HepG2 (cell line): ENCODE data around the gene NGEF. TPM values are rescaled to one million over a fixed set of nuclear protein-coding genes. Genes with fewer than 3 reads are reported as not detected.

ENCODE experiments used
- ATAC-seq: fragments of 200-7000 bp; cut with Tn5 transposase; 3 replicates; pipeline ENCODE4 v1.9.1; 2020; ENCODE audit warnings: mild to moderate bottlenecking, moderate library complexity
- BruUV-seq: library from RNA; stranded (reverse); fragments of 400-500 nt; replicated peaks from 2 replicates; lab custom pipeline; 2021; lab: Mats Ljungman, UMichigan
- CTCF ChIA-PET: fragments of 300-600 bp; formaldehyde crosslinking; extraction: SDS; loops from one replicate; lab custom pipeline; 2021; ENCODE audit warnings: low total read pairs, inconsistent platforms, low intra/inter-chr PET ratio; lab: Yijun Ruan, JAX
- POLR2A ChIA-PET: fragments of 350-600 bp; sonication (Branson Sonifier 250); formaldehyde crosslinking; loops from one replicate; lab custom pipeline; 2020; ENCODE audit warnings: antibody characterized with exemption, inconsistent platforms; lab: Yijun Ruan, JAX
- DNase-seq: peaks from one replicate; pipeline ENCODE4 v3.0.0-alpha.2; 2015; ENCODE audit warnings: low spot score
- FAIRE-seq: peaks from 3 replicates; lab custom pipeline; 2011; peaks lifted over from hg19 to GRCh38; lab: Jason Lieb, UNC
- H2AFZ ChIP-seq: one replicate; pipeline ENCODE4 v1.6.1; 2011; ENCODE audit warnings: low read length, inconsistent platforms
- H3K27ac ChIP-seq: fragments of 300-600 bp; 3 replicates; pipeline ENCODE4 v1.8.0; 2011; ENCODE audit warnings: mixed run types, mild to moderate bottlenecking, mixed read lengths, low read length, inconsistent platforms; ENCODE audit not compliant: insufficient read depth; ENCODE audit errors: extremely low read length
- H3K27me3 ChIP-seq, 2 experiments: fragments of 200-600 bp in 1 of 2; 2 replicates in 1 of 2; 3 replicates in 1 of 2; pipeline versions ENCODE4 v1.6.0 to v1.8.0; 2011; ENCODE audit warnings: low read length in 2 of 2, mild to moderate bottlenecking in 2 of 2, moderate library complexity in 2 of 2, inconsistent platforms in 1 of 2; ENCODE audit not compliant: insufficient read depth in 2 of 2, control insufficient read depth in 1 of 2
- H3K36me3 ChIP-seq, 2 experiments: fragments of 200-600 bp in 1 of 2; replicated peaks in 1 of 2; 2 replicates in 1 of 2; 3 replicates in 1 of 2; pipeline versions ENCODE4 v1.5.1 to v1.8.0; 2011; ENCODE audit warnings: low read length in 2 of 2, inconsistent platforms in 1 of 2; ENCODE audit not compliant: insufficient read depth in 2 of 2, control insufficient read depth in 1 of 2
- H3K4me1 ChIP-seq: 2 replicates; pipeline ENCODE4 v1.5.1; 2012; ENCODE audit warnings: low read length, inconsistent platforms; ENCODE audit not compliant: insufficient read depth
- H3K4me2 ChIP-seq: 2 replicates; pipeline ENCODE4 v1.6.0; 2011; ENCODE audit warnings: low read depth, low read length, inconsistent platforms
- H3K4me3 ChIP-seq, 3 experiments: fragments of 200-600 bp in 1 of 3; sonication (generic), shearing (Covaris generic) in 1 of 3; replicated peaks in 1 of 3; 2 replicates each; pipeline ENCODE4 v1.5.1; 2011 to 2016; ENCODE audit warnings: low read length in 3 of 3, inconsistent platforms in 2 of 3, low read depth in 2 of 3, mild to moderate bottlenecking in 2 of 3, control low read depth in 1 of 3, mixed read lengths in 1 of 3; ENCODE audit not compliant: insufficient read depth in 1 of 3
- H3K79me2 ChIP-seq: one replicate; pipeline ENCODE4 v1.6.1; 2011; ENCODE audit warnings: low read length, inconsistent platforms; ENCODE audit not compliant: insufficient read depth
- H3K9ac ChIP-seq: 2 replicates; pipeline ENCODE4 v1.6.0; 2011; ENCODE audit warnings: mild to moderate bottlenecking, low read depth, low read length, inconsistent platforms; ENCODE audit not compliant: insufficient read depth
- H3K9me3 ChIP-seq: 2 replicates; pipeline ENCODE4 v1.5.1; 2012; ENCODE audit warnings: mild to moderate bottlenecking, low read length
- H4K20me1 ChIP-seq: 2 replicates; pipeline ENCODE4 v1.6.0; 2011; ENCODE audit warnings: inconsistent platforms, mild to moderate bottlenecking, low read length, moderate library complexity; ENCODE audit not compliant: insufficient read depth
- CHD4 ChIP-seq: fragments of 200-600 bp; sonication (generic); IDR thresholded peaks from 2 replicates; pipeline ENCODE4 v1.7.0; 2017; ENCODE audit warnings: mild to moderate bottlenecking, low read length, borderline replicate concordance
- GATAD2A ChIP-seq: IDR thresholded peaks from 2 replicates; pipeline ENCODE4 v1.6.1; 2016
- IRF2 ChIP-seq: IDR thresholded peaks from 2 replicates; pipeline ENCODE4 v1.6.1; 2018; ENCODE audit warnings: missing genetic modification reagents, missing compliant biosample characterization
- KDM3A ChIP-seq: IDR thresholded peaks from 2 replicates; pipeline ENCODE4 v1.6.1; 2018; ENCODE audit warnings: low read depth, missing compliant biosample characterization
- MEIS1 ChIP-seq: sonication (generic); formaldehyde crosslinking; IDR thresholded peaks from 2 replicates; pipeline ENCODE4 v1.9.0; 2021; ENCODE audit warnings: mild to moderate bottlenecking, missing genetic modification reagents, moderate library complexity, borderline replicate concordance
- NBN ChIP-seq: fragments of 450-650 bp; conservative IDR thresholded peaks from 2 replicates; pipeline ENCODE4 v1.6.1; 2017
- ZBTB8A ChIP-seq: sonication (generic); formaldehyde crosslinking; IDR thresholded peaks from 2 replicates; pipeline ENCODE4 v1.4.0; 2020; ENCODE audit warnings: mild to moderate bottlenecking, low read depth, missing genetic modification reagents, borderline replicate concordance
- ZZZ3 ChIP-seq: sonication (generic); formaldehyde crosslinking; IDR thresholded peaks from 2 replicates; pipeline ENCODE4 v1.4.0; 2020; ENCODE audit warnings: missing genetic modification reagents, mild to moderate bottlenecking, borderline replicate concordance
- WGBS: methylation state at CpG from one replicate; pipeline ENCODE4 v1.1.6; 2017; ENCODE audit warnings: low lambda C conversion rate; 5-methylcytosine and 5-hydroxymethylcytosine counted together
- in situ Hi-C: cut with HindIII; loops from 2 replicates; pipeline ENCODE4 v1.10.0; 2017; ENCODE audit warnings: low pct_unique_long_range_greater_than_20kb; ENCODE audit not compliant: extremely low pct_ligation_motif_present
- intact Hi-C: fragments of 100-400 bp; cut with micrococcal nuclease; formaldehyde crosslinking; loops from one replicate; pipeline ENCODE4 v1.10.0; 2022; ENCODE audit not compliant: unreplicated experiment
- polyA plus RNA-seq, 8 experiments: library from polyadenylated mRNA; depleted of rRNA in 3 of 8; stranded (reverse) in 7 of 8; unstranded in 1 of 8; fragments of >200 nt; fragmentation: Illumina TruSeq in 4 of 8; extraction: Trizol in 4 of 8; gene quantifications; 2 replicates each; pipeline versions ENCODE4 v1.2.1 to v1.2.3, GENCODE V29; 2011 to 2016; ENCODE audit warnings: low read depth in 4 of 8, missing spikeins in 1 of 8, mixed read lengths in 1 of 8; ENCODE audit not compliant: insufficient read depth in 1 of 8
- total RNA-seq, 5 experiments: library from RNA; depleted of rRNA; stranded (reverse); fragments of >200 nt; fragmentation: Illumina TruSeq; extraction: Trizol; gene quantifications; 2 replicates each; pipeline ENCODE4 v1.2.3, GENCODE V29; 2016; ENCODE audit warnings: low read depth in 1 of 5
- TF ChIP-seq, protein P1 (sequence below): IDR thresholded peaks from 2 replicates; pipeline ENCODE4 v1.6.1; 2016; ENCODE audit warnings: low read depth, control low read depth
- TF ChIP-seq, protein P2 (sequence below): sonication (generic); formaldehyde crosslinking; IDR thresholded peaks from 2 replicates; pipeline ENCODE4 v1.4.0; 2020; ENCODE audit warnings: missing genetic modification reagents
- TF ChIP-seq, protein P3 (sequence below): sonication (generic); formaldehyde crosslinking; IDR thresholded peaks from 2 replicates; pipeline ENCODE4 v1.5.1; 2020; ENCODE audit warnings: mild to moderate bottlenecking, missing genetic modification reagents, moderate library complexity
- TF ChIP-seq, protein P4 (sequence below): sonication (generic); formaldehyde crosslinking; IDR thresholded peaks from 2 replicates; pipeline ENCODE4 v1.8.1; 2023; ENCODE audit warnings: mild to moderate bottlenecking, moderate library complexity, missing genetic modification reagents

NGEF gene
- total and polyA plus RNA-seq, 2 of the 13 experiments (the other 11 are each of a cell fraction or from before 2014, with no cell fraction given): 14.4 to 36.9 TPM

DNA sequence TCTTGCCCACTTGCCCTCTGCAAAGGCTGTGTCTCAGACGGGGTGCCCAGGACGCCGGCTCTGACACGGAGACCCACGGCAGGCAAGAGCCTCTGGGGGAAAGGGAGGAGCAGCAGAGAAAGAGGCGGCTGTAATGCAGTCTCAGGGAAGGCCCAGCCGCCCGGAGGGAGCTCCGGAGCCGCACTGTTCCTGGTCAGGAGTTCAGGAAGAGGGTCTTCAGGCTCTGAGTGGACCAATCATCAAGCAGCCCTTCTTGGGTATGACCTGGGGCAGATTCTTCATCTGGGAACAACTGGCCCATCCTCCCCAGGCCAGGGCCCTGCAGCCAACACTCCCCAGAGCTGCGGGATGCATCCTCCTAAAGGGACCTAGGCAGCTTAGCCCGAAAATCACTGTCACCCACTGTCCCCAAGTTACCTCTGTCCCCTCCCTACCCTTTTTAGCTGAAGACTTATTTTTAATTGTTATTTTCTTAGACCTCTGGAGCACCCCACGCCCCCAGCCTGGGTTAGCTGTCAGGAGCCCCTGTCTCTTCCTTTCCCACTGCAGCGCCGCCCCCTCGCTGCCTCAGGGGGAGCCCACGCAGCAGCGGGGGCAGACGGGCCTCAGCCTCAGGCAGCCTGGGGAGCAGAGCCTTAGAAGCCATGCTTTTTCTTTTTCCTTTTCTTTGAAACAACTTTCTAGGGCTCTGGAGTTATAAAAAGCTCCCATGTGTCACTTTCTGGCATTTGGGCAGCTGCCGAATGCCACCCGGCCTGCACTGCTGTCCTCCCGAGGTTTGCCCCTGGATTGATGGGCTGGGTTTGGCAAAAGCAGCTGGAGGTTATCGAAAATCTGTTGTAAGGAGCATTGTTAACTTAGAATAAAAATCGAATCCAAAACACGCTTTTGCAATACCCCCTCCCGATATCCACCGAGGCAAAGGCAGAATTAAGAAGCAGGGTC is 18.8 kb upstream of the NGEF start (continued):
- TF ChIP-seq, protein P1, sequence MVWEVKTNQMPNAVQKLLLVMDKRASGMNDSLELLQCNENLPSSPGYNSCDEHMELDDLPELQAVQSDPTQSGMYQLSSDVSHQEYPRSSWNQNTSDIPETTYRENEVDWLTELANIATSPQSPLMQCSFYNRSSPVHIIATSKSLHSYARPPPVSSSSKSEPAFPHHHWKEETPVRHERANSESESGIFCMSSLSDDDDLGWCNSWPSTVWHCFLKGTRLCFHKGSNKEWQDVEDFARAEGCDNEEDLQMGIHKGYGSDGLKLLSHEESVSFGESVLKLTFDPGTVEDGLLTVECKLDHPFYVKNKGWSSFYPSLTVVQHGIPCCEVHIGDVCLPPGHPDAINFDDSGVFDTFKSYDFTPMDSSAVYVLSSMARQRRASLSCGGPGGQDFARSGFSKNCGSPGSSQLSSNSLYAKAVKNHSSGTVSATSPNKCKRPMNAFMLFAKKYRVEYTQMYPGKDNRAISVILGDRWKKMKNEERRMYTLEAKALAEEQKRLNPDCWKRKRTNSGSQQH (CRISPR knock-in tag): no peak
- TF ChIP-seq NBN: no peak
- TF ChIP-seq, protein P2, sequence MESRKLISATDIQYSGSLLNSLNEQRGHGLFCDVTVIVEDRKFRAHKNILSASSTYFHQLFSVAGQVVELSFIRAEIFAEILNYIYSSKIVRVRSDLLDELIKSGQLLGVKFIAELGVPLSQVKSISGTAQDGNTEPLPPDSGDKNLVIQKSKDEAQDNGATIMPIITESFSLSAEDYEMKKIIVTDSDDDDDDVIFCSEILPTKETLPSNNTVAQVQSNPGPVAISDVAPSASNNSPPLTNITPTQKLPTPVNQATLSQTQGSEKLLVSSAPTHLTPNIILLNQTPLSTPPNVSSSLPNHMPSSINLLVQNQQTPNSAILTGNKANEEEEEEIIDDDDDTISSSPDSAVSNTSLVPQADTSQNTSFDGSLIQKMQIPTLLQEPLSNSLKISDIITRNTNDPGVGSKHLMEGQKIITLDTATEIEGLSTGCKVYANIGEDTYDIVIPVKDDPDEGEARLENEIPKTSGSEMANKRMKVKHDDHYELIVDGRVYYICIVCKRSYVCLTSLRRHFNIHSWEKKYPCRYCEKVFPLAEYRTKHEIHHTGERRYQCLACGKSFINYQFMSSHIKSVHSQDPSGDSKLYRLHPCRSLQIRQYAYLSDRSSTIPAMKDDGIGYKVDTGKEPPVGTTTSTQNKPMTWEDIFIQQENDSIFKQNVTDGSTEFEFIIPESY: peak; percentile 95

GRCh38 chr2:233029321-233029720 is 16.3 kb upstream of the NGEF start:
- Histone ChIP-seq H3K36me3 (no peaks in the 10 kb centered on the region), H3K9me3 (no peaks in the 10 kb centered on the region), H3K4me2 (no peak overlapping the region), H2AFZ (no peak overlapping the region), H3K79me2 (no peaks in the 10 kb centered on the region), H3K4me3 (no peak overlapping the region), H3K27me3 (peaks cover 10 to 37% of the 10 kb centered on the region in 2 experiments), H3K27ac (no peak overlapping the region), H3K9ac (no peak overlapping the region), H3K4me1 (peaks cover 15% of the 10 kb centered on the region), H4K20me1 (no peaks in the 10 kb centered on the region)
- DNase-seq: no peak
- no peak for ATAC-seq
- CTCF ChIA-PET: interaction anchor here (1.0 to 2.6 kb wide), 5 partner anchors 16 to 176 kb away, joined by 3 to 20 read pairs (median 8); partner anchors contain the start of gene NGEF
- 78% methylated on average over 9 of the region's 9 CpGs for WGBS
- in situ Hi-C loops: loop anchor here (10.0 kb wide), 1 partner anchor 175 kb away; no protein-coding TSS in a partner anchor
- no peak for FAIRE-seq
- POLR2A ChIA-PET: interaction anchor here (1.1 to 2.1 kb wide), 2 partner anchors 17 to 172 kb away, joined by 8 to 23 read pairs; partner anchors contain the start of gene NGEF
- BruUV-seq: no TSS peak
- intact Hi-C loops: loop anchor here (1.0 kb wide), 3 partner anchors 17 to 176 kb away; no protein-coding TSS in a partner anchor
- no peak for TF ChIP-seq ZZZ3 (CRISPR knock-in tag)
- TF ChIP-seq, protein P3, sequence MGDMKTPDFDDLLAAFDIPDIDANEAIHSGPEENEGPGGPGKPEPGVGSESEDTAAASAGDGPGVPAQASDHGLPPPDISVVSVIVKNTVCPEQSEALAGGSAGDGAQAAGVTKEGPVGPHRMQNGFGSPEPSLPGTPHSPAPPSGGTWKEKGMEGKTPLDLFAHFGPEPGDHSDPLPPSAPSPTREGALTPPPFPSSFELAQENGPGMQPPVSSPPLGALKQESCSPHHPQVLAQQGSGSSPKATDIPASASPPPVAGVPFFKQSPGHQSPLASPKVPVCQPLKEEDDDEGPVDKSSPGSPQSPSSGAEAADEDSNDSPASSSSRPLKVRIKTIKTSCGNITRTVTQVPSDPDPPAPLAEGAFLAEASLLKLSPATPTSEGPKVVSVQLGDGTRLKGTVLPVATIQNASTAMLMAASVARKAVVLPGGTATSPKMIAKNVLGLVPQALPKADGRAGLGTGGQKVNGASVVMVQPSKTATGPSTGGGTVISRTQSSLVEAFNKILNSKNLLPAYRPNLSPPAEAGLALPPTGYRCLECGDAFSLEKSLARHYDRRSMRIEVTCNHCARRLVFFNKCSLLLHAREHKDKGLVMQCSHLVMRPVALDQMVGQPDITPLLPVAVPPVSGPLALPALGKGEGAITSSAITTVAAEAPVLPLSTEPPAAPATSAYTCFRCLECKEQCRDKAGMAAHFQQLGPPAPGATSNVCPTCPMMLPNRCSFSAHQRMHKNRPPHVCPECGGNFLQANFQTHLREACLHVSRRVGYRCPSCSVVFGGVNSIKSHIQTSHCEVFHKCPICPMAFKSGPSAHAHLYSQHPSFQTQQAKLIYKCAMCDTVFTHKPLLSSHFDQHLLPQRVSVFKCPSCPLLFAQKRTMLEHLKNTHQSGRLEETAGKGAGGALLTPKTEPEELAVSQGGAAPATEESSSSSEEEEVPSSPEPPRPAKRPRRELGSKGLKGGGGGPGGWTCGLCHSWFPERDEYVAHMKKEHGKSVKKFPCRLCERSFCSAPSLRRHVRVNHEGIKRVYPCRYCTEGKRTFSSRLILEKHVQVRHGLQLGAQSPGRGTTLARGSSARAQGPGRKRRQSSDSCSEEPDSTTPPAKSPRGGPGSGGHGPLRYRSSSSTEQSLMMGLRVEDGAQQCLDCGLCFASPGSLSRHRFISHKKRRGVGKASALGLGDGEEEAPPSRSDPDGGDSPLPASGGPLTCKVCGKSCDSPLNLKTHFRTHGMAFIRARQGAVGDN (CRISPR knock-in tag): 0 out of 2 replicates have a peak, but pooled peaks have one; percentile 14
- no peak for TF ChIP-seq ZBTB8A
- no peak for TF ChIP-seq KDM3A (CRISPR knock-in tag)
- no peak for TF ChIP-seq IRF2 (CRISPR knock-in tag)
- TF ChIP-seq MEIS1 (CRISPR knock-in tag): no peak
- TF ChIP-seq, protein P4, sequence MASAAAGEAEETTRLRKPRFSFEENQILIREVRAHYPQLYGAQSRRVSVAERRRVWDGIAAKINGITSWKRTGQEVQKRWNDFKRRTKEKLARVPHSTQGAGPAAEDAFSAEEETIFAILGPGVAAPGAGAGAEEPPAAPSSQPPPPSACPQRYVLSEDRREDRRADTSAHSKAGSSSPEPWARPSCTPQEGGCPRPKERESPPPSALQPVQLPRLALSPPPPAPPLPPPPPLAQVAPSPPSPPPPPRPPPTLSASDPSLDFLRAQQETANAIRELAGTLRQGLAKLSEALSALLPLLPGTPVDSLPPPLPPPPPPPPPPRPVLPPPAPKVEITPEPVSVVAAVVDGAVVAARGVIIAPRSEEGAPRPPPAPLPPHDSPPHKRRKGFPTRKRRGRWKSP: 0 out of 2 replicates have a peak, but pooled peaks have one; percentile 23
- no peak for TF ChIP-seq CHD4
- no peak for TF ChIP-seq GATAD2A
